Measurements from ENCODE around the gene INSYN2B.

- TF ChIP-seq POLR2A (IDR thresholded peaks at IDR 0.05; ENCODE audit: control extremely low read depth in 1 of 2, low read depth in 2 of 2, low read length in 2 of 2), result no peak
- no peak for TF ChIP-seq RFX5 (IDR thresholded peaks at IDR 0.05; ENCODE audit: borderline replicate concordance, low read depth, low read length)
- no peak for TF ChIP-seq POLR2AphosphoS5 (IDR thresholded peaks at IDR 0.05; ENCODE audit: low read depth, low read length)
- no peak for TF ChIP-seq NRF1 (IDR thresholded peaks at IDR 0.05; ENCODE audit: low read depth, low read length)
- no peak for TF ChIP-seq CTCF (IDR thresholded peaks at IDR 0.05; ENCODE audit: control extremely low read depth in 1 of 3, insufficient read depth in 1 of 3, low read depth in 1 of 3, low read length in 3 of 3)
- TF ChIP-seq EZH2 (IDR thresholded peaks at IDR 0.05; ENCODE audit: low read depth, low read length, severe bottlenecking), result no peak
- no peak for TF ChIP-seq USF2 (IDR thresholded peaks at IDR 0.05; ENCODE audit: low read length)
- no peak for TF ChIP-seq BACH1 (IDR thresholded peaks at IDR 0.05; ENCODE audit: low read length)
- TF ChIP-seq, protein P1, sequence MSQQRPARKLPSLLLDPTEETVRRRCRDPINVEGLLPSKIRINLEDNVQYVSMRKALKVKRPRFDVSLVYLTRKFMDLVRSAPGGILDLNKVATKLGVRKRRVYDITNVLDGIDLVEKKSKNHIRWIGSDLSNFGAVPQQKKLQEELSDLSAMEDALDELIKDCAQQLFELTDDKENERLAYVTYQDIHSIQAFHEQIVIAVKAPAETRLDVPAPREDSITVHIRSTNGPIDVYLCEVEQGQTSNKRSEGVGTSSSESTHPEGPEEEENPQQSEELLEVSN (IDR thresholded peaks at IDR 0.05), result no peak
These were observed 93.6 kb downstream of the INSYN2B start for GRCh38 chr5:169886677-169887076.
